ENCODE measurements around the gene LTN1. TPM values are rescaled to one million over a fixed set of nuclear protein-coding genes. Genes with fewer than 3 reads are reported as not detected.
"Not testable (repeated sequence)": the region's sequence is repeated elsewhere in the genome, so short reads cannot be mapped to it uniquely, and the experiment has no call there.

The LTN1 gene
- 10 to 100 TPM; 25.9 to 28.5 TPM for total RNA-seq
- long read RNA-seq, full-length matches to known transcripts: 3 of 21 reads
- long read RNA-seq, partial matches to known transcripts: 16 of 21 reads
- long read RNA-seq, other reads (novel, unspliced or antisense): 2 of 21 reads

GRCh38 chr21:28992526-28993292 lies at the start of gene LTN1:
Gene LTN1 (minus strand): TSS chr21:28992877. CDS start chr21:28992805, 72 bp downstream.
- DNase-seq: peak; percentile 97 to 99
- intact Hi-C loops (cut with DNase I, micrococcal nuclease): no loop called here
- peak; percentile 100 for ATAC-seq

GRCh38 chr21:29034678-29035077 lies 42.0 kb upstream of the LTN1 start:
- no peak for DNase-seq
- peak; percentile 90 for ATAC-seq
- intact Hi-C loops (cut with DNase I, micrococcal nuclease): loop anchor here in 1 of 2 donors (10.0 kb wide), 1 partner anchor 50 kb away; no protein-coding TSS in a partner anchor

- no peak for ATAC-seq
- intact Hi-C loops (cut with DNase I, micrococcal nuclease): loop anchor here in 1 of 2 donors (10.0 kb wide), 1 partner anchor 49 kb away; no protein-coding TSS in a partner anchor
- DNase-seq: no peak
Measured at GRCh38 chr21:29033871-29034270, 41.2 kb upstream of the LTN1 start.

GRCh38 chr21:29033301-29033700 lies 40.6 kb upstream of the LTN1 start:
- peak; percentile 65 for ATAC-seq
- no peak for DNase-seq
- intact Hi-C loops (cut with DNase I, micrococcal nuclease): loop anchor here in 1 of 2 donors (10.0 kb wide), 1 partner anchor 48 kb away; no protein-coding TSS in a partner anchor

- DNase-seq (no peak), ATAC-seq (no peak)
- intact Hi-C loops (cut with DNase I, micrococcal nuclease): loop anchor here in 1 of 2 donors (10.0 kb wide), 1 partner anchor 46 kb away; no protein-coding TSS in a partner anchor
Measured at GRCh38 chr21:29030909-29031308, 38.2 kb upstream of the LTN1 start.

- ATAC-seq: no peak
- intact Hi-C loops (cut with DNase I, micrococcal nuclease): no loop called here
- no peak for DNase-seq
Measured at GRCh38 chr21:29029524-29029923, 36.8 kb upstream of the LTN1 start.

GRCh38 chr21:29025328-29025713 lies 32.6 kb upstream of the LTN1 start:
- intact Hi-C loops (cut with DNase I, micrococcal nuclease): no loop called here
- DNase-seq (no peak), ATAC-seq (peak; percentile 43)

- DNase-seq (peak; percentile 92 to 97), ATAC-seq (peak; percentile 94)
- intact Hi-C loops (cut with DNase I, micrococcal nuclease): no loop called here
Measured at GRCh38 chr21:29024474-29025327, 32.0 kb upstream of the LTN1 start, which contains the start of gene USP16. Gene USP16 (plus strand): TSS chr21:29024668. CDS start chr21:29027914, 3,246 bp downstream.

- intact Hi-C loops (cut with DNase I, micrococcal nuclease): no loop called here
- no peak for ATAC-seq
- DNase-seq: no peak
Measured at GRCh38 chr21:29022166-29022565, 29.5 kb upstream of the LTN1 start.

- no peak for DNase-seq
- intact Hi-C loops (cut with DNase I, micrococcal nuclease): no loop called here
- peak; percentile 47 for ATAC-seq
Measured at GRCh38 chr21:29018540-29018939, 25.9 kb upstream of the LTN1 start.

- DNase-seq: no peak
- intact Hi-C loops (cut with DNase I, micrococcal nuclease): no loop called here
- ATAC-seq: no peak
Measured at GRCh38 chr21:29017639-29018237, 25.1 kb upstream of the LTN1 start.

GRCh38 chr21:29011236-29011635 lies 18.6 kb upstream of the LTN1 start:
- DNase-seq; ATAC-seq; intact Hi-C loops (cut with DNase I, micrococcal nuclease): not testable (repeated sequence)

GRCh38 chr21:29008367-29008766 lies 15.7 kb upstream of the LTN1 start:
- intact Hi-C loops (cut with DNase I, micrococcal nuclease): no loop called here
- ATAC-seq (no peak), DNase-seq (no peak)

- intact Hi-C loops (cut with DNase I, micrococcal nuclease): no loop called here
- DNase-seq: no peak
- no peak for ATAC-seq
Measured at GRCh38 chr21:29007810-29008209, 15.1 kb upstream of the LTN1 start.

- intact Hi-C loops (cut with DNase I, micrococcal nuclease): no loop called here
- no peak for DNase-seq
- ATAC-seq: no peak
Measured at GRCh38 chr21:29007135-29007534, 14.5 kb upstream of the LTN1 start.

GRCh38 chr21:29005696-29006095 lies 13.0 kb upstream of the LTN1 start:
- intact Hi-C loops (cut with DNase I, micrococcal nuclease): no loop called here
- DNase-seq: no peak

GRCh38 chr21:29002442-29003144 lies 9.9 kb upstream of the LTN1 start:
- intact Hi-C loops (cut with DNase I, micrococcal nuclease): no loop called here
- peak; percentile 100 for ATAC-seq
- peak; percentile 96 for DNase-seq

More at GRCh38 chr21:29005696-29006095, 13.0 kb upstream of the LTN1 start:
- no peak for ATAC-seq

- intact Hi-C loops (cut with DNase I, micrococcal nuclease): no loop called here
- DNase-seq: no peak
- no peak for ATAC-seq
Measured at GRCh38 chr21:28993293-28993629, 584 bp upstream of the LTN1 start.
